ENCODE measurements around the gene TMCC1. TPM values are rescaled to one million over a fixed set of nuclear protein-coding genes. Genes with fewer than 3 reads are reported as not detected.

The TMCC1 gene
- total and polyA plus RNA-seq, 2 donors (not counting 1 experiment from before 2014, with no cell fraction given): 8.5 to 32.2 TPM

DNA sequence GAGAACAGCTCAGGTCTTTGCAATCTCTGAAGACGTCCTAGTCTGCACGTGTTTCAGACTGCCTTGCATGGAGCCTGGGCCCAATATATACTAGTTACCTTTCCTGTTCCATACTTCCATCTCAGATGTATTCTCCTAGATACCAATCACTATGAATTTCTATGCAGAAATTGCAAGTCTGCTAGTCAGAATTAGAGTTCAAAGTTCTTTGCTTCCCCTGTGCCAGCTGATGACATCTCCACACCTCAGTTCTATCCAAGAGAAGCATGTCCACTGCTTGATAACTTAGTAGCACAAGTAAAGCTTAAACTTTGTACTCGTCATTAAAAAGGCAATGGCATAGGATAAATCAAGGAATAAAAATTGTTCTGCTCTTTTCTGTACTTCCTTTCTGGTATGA, 153.4 kb downstream of the TMCC1 start:
- Histone ChIP-seq H3K36me3 (replicated peaks in 1 of 2; ENCODE audit: control extremely low read depth in 1 of 2, control insufficient read depth in 1 of 2, extremely low read depth in 1 of 2, insufficient read depth in 2 of 2, low read length in 1 of 2) (no peaks in the 10 kb centered on the region), H3K27ac (ENCODE audit: low read length in 2 of 2) (no peak overlapping the region), H3K4me1 (ENCODE audit: control insufficient read depth in 2 of 2, insufficient read depth in 2 of 2, low read length in 2 of 2) (no peaks in the 10 kb centered on the region), H4K20me1 (ENCODE audit: control insufficient read depth, insufficient read depth, low read length, poor library complexity, severe bottlenecking) (no peaks in the 10 kb centered on the region), H3K4me3 (ENCODE audit: control extremely low read depth in 1 of 5, extremely low read depth in 1 of 5, insufficient read depth in 1 of 5, low read depth in 2 of 5, low read length in 4 of 5) (no peak overlapping the region), H3K27me3 (replicated peaks in 1 of 4; ENCODE audit: control extremely low read depth in 1 of 4, control insufficient read depth in 3 of 4, insufficient read depth in 4 of 4, low read length in 3 of 4) (no peaks in the 10 kb centered on the region), H3K4me2 (replicated peaks; ENCODE audit: low read depth, low read length, poor library complexity, severe bottlenecking) (no peak overlapping the region), H3K9me3 (ENCODE audit: control extremely low read depth in 1 of 3, control insufficient read depth in 2 of 3, insufficient read depth in 1 of 3, low read length in 2 of 3) (no peaks in the 10 kb centered on the region), H3K9ac (ENCODE audit: low read length) (no peak overlapping the region), H2AFZ (ENCODE audit: insufficient read depth, low read depth, low read length, poor library complexity, severe bottlenecking) (no peak overlapping the region), H3K79me2 (ENCODE audit: control insufficient read depth, insufficient read depth, low read length) (no peaks in the 10 kb centered on the region)
- Mint-ChIP-seq H3K9me3 (ENCODE audit: insufficient read depth) (no peaks in the 10 kb centered on the region), H3K4me1 (peaks cover 18% of the 10 kb centered on the region), H3K27me3 (no peaks in the 10 kb centered on the region), H3K27ac (no peak overlapping the region), H3K4me3 (no peak overlapping the region)
- ATAC-seq (ENCODE audit: low read depth): no peak
- intact Hi-C loops (cut with micrococcal nuclease): no loop called here
- no peak for TF ChIP-seq EZH2 (IDR thresholded peaks at IDR 0.05; ENCODE audit: borderline replicate concordance, insufficient read depth, low read depth, low read length, poor library complexity, severe bottlenecking)
- TF ChIP-seq, protein P1, sequence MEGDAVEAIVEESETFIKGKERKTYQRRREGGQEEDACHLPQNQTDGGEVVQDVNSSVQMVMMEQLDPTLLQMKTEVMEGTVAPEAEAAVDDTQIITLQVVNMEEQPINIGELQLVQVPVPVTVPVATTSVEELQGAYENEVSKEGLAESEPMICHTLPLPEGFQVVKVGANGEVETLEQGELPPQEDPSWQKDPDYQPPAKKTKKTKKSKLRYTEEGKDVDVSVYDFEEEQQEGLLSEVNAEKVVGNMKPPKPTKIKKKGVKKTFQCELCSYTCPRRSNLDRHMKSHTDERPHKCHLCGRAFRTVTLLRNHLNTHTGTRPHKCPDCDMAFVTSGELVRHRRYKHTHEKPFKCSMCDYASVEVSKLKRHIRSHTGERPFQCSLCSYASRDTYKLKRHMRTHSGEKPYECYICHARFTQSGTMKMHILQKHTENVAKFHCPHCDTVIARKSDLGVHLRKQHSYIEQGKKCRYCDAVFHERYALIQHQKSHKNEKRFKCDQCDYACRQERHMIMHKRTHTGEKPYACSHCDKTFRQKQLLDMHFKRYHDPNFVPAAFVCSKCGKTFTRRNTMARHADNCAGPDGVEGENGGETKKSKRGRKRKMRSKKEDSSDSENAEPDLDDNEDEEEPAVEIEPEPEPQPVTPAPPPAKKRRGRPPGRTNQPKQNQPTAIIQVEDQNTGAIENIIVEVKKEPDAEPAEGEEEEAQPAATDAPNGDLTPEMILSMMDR (IDR thresholded peaks at IDR 0.05): no peak
- POLR2A ChIA-PET: no interaction called here
- WGBS (ENCODE audit: insufficient coverage): 100% methylated on average over 2 of the region's 3 CpGs
- CTCF ChIA-PET: no interaction called here
- DNase-seq: no peak

DNA sequence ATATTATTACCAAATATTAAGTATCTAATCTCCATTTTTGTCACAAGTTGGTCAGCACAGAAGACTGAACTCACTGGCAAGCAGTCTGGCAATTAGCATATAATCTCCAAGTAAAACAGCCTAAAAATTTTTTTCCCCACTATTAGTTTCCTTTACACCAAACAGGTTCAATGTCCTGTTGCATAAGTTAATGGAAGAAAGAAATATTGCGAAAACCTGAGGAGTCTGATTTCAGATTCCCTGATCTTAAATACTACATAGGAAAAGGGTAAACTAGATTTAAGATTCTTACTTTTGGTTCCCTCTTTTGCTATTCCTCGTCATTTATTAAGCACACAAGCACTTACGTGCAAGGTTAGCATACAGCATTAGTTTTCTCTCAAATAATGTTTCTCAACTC, 153.9 kb downstream of the TMCC1 start:
- no peak overlapping the region for H3K4me2 ChIP-seq (replicated peaks; ENCODE audit: low read depth, low read length, poor library complexity, severe bottlenecking)
- Mint-ChIP-seq H3K9me3 (ENCODE audit: insufficient read depth) (no peaks in the 10 kb centered on the region), H3K4me3 (no peak overlapping the region), H3K4me1 (peaks cover 18% of the 10 kb centered on the region), H3K27ac (no peak overlapping the region), H3K27me3 (no peaks in the 10 kb centered on the region)
- DNase-seq (no peak), ATAC-seq (ENCODE audit: low read depth) (no peak)
- no peak overlapping the region for H3K27ac ChIP-seq (ENCODE audit: low read length in 2 of 2)
- no peak overlapping the region for H3K4me3 ChIP-seq (ENCODE audit: control extremely low read depth in 1 of 5, extremely low read depth in 1 of 5, insufficient read depth in 1 of 5, low read depth in 2 of 5, low read length in 4 of 5)
- intact Hi-C loops (cut with micrococcal nuclease): no loop called here
- no peaks in the 10 kb centered on the region for H3K79me2 ChIP-seq (ENCODE audit: control insufficient read depth, insufficient read depth, low read length)
- ChIA-PET CTCF (no interaction called here), POLR2A (no interaction called here)
- TF ChIP-seq, protein P1 (IDR thresholded peaks at IDR 0.05): no peak
- TF ChIP-seq EZH2 (IDR thresholded peaks at IDR 0.05; ENCODE audit: borderline replicate concordance, insufficient read depth, low read depth, low read length, poor library complexity, severe bottlenecking): no peak
- WGBS (ENCODE audit: insufficient coverage): 83% methylated on average over 2 of the region's 3 CpGs
- no peaks in the 10 kb centered on the region for H3K9me3 ChIP-seq (ENCODE audit: control extremely low read depth in 1 of 3, control insufficient read depth in 2 of 3, insufficient read depth in 1 of 3, low read length in 2 of 3)
- H4K20me1 ChIP-seq (ENCODE audit: control insufficient read depth, insufficient read depth, low read length, poor library complexity, severe bottlenecking): no peaks in the 10 kb centered on the region
- H3K27me3 ChIP-seq (replicated peaks in 1 of 4; ENCODE audit: control extremely low read depth in 1 of 4, control insufficient read depth in 3 of 4, insufficient read depth in 4 of 4, low read length in 3 of 4): no peaks in the 10 kb centered on the region
- H3K9ac ChIP-seq (ENCODE audit: low read length): no peak overlapping the region
- H2AFZ ChIP-seq (ENCODE audit: insufficient read depth, low read depth, low read length, poor library complexity, severe bottlenecking): no peak overlapping the region
- no peaks in the 10 kb centered on the region for H3K4me1 ChIP-seq (ENCODE audit: control insufficient read depth in 2 of 2, insufficient read depth in 2 of 2, low read length in 2 of 2)
- no peaks in the 10 kb centered on the region for H3K36me3 ChIP-seq (replicated peaks in 1 of 2; ENCODE audit: control extremely low read depth in 1 of 2, control insufficient read depth in 1 of 2, extremely low read depth in 1 of 2, insufficient read depth in 2 of 2, low read length in 1 of 2)

Data from B cell (primary cell).